Nephron progenitor cell (in vitro differentiated cells): ENCODE data around the gene COX17.

Source experiments
- DNase-seq: peaks from one replicate; pipeline ENCODE4 v3.0.0; 2021
- H3K27ac Mint-ChIP-seq: 2 replicates; pipeline ENCODE4 v1.8.0; 2021; ENCODE audit warnings: mild to moderate bottlenecking, moderate library complexity, mixed read lengths
- H3K27me3 Mint-ChIP-seq: 2 replicates; pipeline ENCODE4 v1.8.0; 2021; ENCODE audit warnings: mild to moderate bottlenecking, low read depth, mixed read lengths; ENCODE audit not compliant: poor library complexity
- H3K36me3 Mint-ChIP-seq: 2 replicates; pipeline ENCODE4 v1.8.0; 2021; ENCODE audit warnings: low read depth, mixed read lengths
- H3K4me1 Mint-ChIP-seq: 2 replicates; pipeline ENCODE4 v1.8.0; 2021; ENCODE audit warnings: mixed read lengths
- H3K4me3 Mint-ChIP-seq: 2 replicates; pipeline ENCODE4 v1.8.0; 2021; ENCODE audit warnings: mild to moderate bottlenecking, moderate library complexity, mixed read lengths
- H3K9me3 Mint-ChIP-seq: 2 replicates; pipeline ENCODE4 v1.8.0; 2021; ENCODE audit warnings: mild to moderate bottlenecking, moderate library complexity, mixed read lengths
- CTCF ChIP-seq: fragments of 200-600 bp; sonication (generic); IDR thresholded peaks from 2 replicates; pipeline ENCODE4 v1.5.0; 2021; ENCODE audit warnings: antibody characterized with exemption

Gene COX17

GRCh38 chr3:119632216-119632615, 45.0 kb downstream of the COX17 start:
- Mint-ChIP-seq H3K27me3 (peaks cover 11% of the 10 kb centered on the region), H3K9me3 (no peaks in the 10 kb centered on the region), H3K4me1 (peaks cover 15% of the 10 kb centered on the region), H3K36me3 (no peaks in the 10 kb centered on the region), H3K4me3 (no peak overlapping the region), H3K27ac (no peak overlapping the region)
- no peak for TF ChIP-seq CTCF
- DNase-seq = no peak

GRCh38 chr3:119631516-119631915, 45.7 kb downstream of the COX17 start:
- TF ChIP-seq CTCF = no peak
- Mint-ChIP-seq H3K27ac (no peak overlapping the region), H3K4me1 (peaks cover 15% of the 10 kb centered on the region), H3K27me3 (peaks cover 11% of the 10 kb centered on the region), H3K4me3 (no peak overlapping the region), H3K9me3 (no peaks in the 10 kb centered on the region), H3K36me3 (no peaks in the 10 kb centered on the region)
- DNase-seq = no peak

DNA sequence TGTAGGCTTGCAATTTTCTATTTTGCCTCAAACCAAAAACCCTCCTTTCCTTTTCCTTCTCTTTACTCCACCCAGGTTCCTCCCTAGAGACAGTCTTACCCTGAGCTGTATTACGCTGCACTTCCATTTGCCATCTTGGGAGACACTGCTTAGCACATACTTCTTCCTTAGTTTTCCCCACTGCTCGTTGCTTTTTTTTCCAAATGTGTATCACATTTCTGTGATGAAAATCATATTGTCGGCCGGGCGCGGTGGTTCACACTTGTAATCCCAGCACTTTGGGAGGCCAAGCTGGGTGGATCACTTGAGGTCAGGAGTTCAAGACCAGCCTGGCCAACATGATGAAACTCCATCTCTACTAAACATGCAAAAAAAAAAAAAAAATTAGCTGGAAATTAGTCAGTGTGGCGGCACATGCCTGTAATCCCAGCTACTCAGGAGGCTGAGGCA, 46.3 kb downstream of the COX17 start:
- H3K36me3 Mint-ChIP-seq = no peaks in the 10 kb centered on the region
- H3K9me3 Mint-ChIP-seq = no peaks in the 10 kb centered on the region
- DNase-seq = no peak
- peaks cover 12% of the 10 kb centered on the region for H3K27me3 Mint-ChIP-seq
- H3K4me3 Mint-ChIP-seq = no peak overlapping the region
- no peak for TF ChIP-seq CTCF
- peaks cover 16% of the 10 kb centered on the region for H3K4me1 Mint-ChIP-seq
- no peak overlapping the region for H3K27ac Mint-ChIP-seq

DNA sequence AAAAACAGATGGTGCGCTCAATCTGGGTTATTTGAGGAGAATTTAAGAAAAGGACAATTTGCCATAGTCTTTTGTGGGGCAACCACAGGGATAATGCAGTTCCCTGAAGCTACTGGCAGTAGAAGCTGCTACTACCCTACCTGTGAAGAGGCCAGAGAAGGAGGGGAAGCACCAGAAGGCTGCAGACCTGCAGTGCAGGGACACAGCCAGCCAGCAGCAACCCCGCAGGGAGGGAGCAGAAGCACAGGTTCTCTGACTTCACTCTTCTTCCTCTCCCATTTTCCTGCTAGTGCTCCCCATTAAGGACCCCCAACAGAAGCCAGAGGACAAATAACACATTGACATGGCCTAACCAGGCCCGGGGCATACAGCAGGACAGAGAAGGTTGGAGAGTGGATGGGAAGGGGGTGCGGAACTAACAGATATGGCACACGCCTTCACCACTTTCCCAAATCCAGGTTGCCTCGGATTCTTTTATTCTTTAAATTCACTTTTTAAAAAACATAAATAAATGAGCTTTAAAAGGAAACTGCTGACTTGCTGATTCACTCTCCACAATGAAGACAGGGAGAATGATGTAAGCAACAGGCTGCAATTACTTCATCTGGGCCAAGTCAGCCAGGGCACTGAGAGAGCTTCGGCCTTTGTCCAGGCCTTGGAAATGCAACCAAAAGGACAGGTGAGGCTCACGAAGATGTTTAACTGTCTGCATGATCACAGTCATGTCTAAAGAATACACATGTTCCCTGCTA, 46.9 kb downstream of the COX17 start:
- Mint-ChIP-seq H3K27me3 (peaks cover 16% of the 10 kb centered on the region), H3K4me3 (no peak overlapping the region), H3K36me3 (no peaks in the 10 kb centered on the region), H3K27ac (no peak overlapping the region), H3K9me3 (no peaks in the 10 kb centered on the region), H3K4me1 (peaks cover 22% of the 10 kb centered on the region)
- TF ChIP-seq CTCF = no peak
- DNase-seq = no peak

GRCh38 chr3:119628816-119629445, 48.3 kb downstream of the COX17 start:
- Mint-ChIP-seq H3K4me3 (no peak overlapping the region), H3K27ac (peak overlapping the region; percentile 35), H3K36me3 (no peaks in the 10 kb centered on the region), H3K4me1 (peaks cover 25% of the 10 kb centered on the region), H3K9me3 (peaks cover 4% of the 10 kb centered on the region), H3K27me3 (peaks cover 17% of the 10 kb centered on the region)
- DNase-seq = no peak
- TF ChIP-seq CTCF = no peak
